SK-N-SH treated with all-trans-retinoic acid at 6 μM for 48 hours (cell line): ENCODE measurements around the gene RAPGEF5.

Source experiments
- ATAC-seq: fragments of 200-7000 bp; cut with Tn5 transposase; 3 replicates; pipeline ENCODE4 v1.9.1; 2020; ENCODE audit warnings: mild to moderate bottlenecking, moderate library complexity
- ARNTL ChIP-seq: fragments of 450-650 bp; formaldehyde crosslinking; IDR thresholded peaks from 2 replicates; pipeline ENCODE4 v1.5.0; 2020; ENCODE audit warnings: low read depth, mild to moderate bottlenecking, moderate library complexity, borderline replicate concordance
- BACH2 ChIP-seq: fragments of 250-450 bp; sonication (Bioruptor Pico); IDR thresholded peaks from 2 replicates; pipeline ENCODE4 v1.9.0; 2021; ENCODE audit warnings: mild to moderate bottlenecking, borderline replicate concordance
- CSDC2 ChIP-seq: fragments of 250-450 bp; sonication (Bioruptor Pico); IDR thresholded peaks from 2 replicates; pipeline ENCODE4 v1.5.0; 2020; ENCODE audit warnings: mild to moderate bottlenecking, moderate library complexity
- CSRNP3 ChIP-seq: fragments of 250-450 bp; sonication (Bioruptor Pico); IDR thresholded peaks from 2 replicates; pipeline ENCODE4 v1.5.1; 2021; ENCODE audit warnings: mild to moderate bottlenecking, moderate library complexity
- ESRRG ChIP-seq: fragments of 250-450 bp; sonication (Bioruptor Pico); IDR thresholded peaks from 2 replicates; pipeline ENCODE4 v1.6.1; 2021; ENCODE audit warnings: mild to moderate bottlenecking
- GLIS3 ChIP-seq: fragments of 250-450 bp; sonication (Bioruptor Pico); IDR thresholded peaks from 2 replicates; pipeline ENCODE4 v1.5.0; 2020; ENCODE audit warnings: mild to moderate bottlenecking, moderate library complexity
- ISL1 ChIP-seq: fragments of 250-450 bp; sonication (Bioruptor Pico); IDR thresholded peaks from 2 replicates; pipeline ENCODE4 v2.1.2; 2022; ENCODE audit warnings: mild to moderate bottlenecking, moderate library complexity
- OSR1 ChIP-seq: fragments of 250-450 bp; sonication (Bioruptor Pico); IDR thresholded peaks from 2 replicates; pipeline ENCODE4 v1.8.0; 2022; ENCODE audit warnings: moderate library complexity, mild to moderate bottlenecking, inconsistent platforms
- PATZ1 ChIP-seq: fragments of 250-450 bp; sonication (Bioruptor Pico); IDR thresholded peaks from 2 replicates; pipeline ENCODE4 v1.8.0; 2020; ENCODE audit warnings: mild to moderate bottlenecking, moderate library complexity, borderline replicate concordance
- PPARA ChIP-seq: fragments of 250-450 bp; sonication (Bioruptor Pico); IDR thresholded peaks from 2 replicates; pipeline ENCODE4 v1.5.0; 2020; ENCODE audit warnings: mild to moderate bottlenecking, borderline replicate concordance
- SNAI2 ChIP-seq: fragments of 250-450 bp; sonication (Bioruptor Pico); IDR thresholded peaks from 2 replicates; pipeline ENCODE4 v1.5.0; 2020; ENCODE audit warnings: mild to moderate bottlenecking, moderate library complexity
- TCF4 ChIP-seq: fragments of 250-450 bp; sonication (Bioruptor Pico); IDR thresholded peaks from 2 replicates; pipeline ENCODE4 v1.8.0; 2021; ENCODE audit warnings: mild to moderate bottlenecking, moderate library complexity, borderline replicate concordance
- TOX ChIP-seq: fragments of 250-450 bp; sonication (Bioruptor Pico); IDR thresholded peaks from 2 replicates; pipeline ENCODE4 v1.8.0; 2021; ENCODE audit warnings: mild to moderate bottlenecking, moderate library complexity, borderline replicate concordance
- ZC3H10 ChIP-seq: fragments of 250-450 bp; sonication (Bioruptor Pico); IDR thresholded peaks from 2 replicates; pipeline ENCODE4 v1.5.1; 2021; ENCODE audit warnings: mild to moderate bottlenecking, moderate library complexity
- ZFP3 ChIP-seq: fragments of 250-450 bp; sonication (Bioruptor Pico); IDR thresholded peaks from 2 replicates; pipeline ENCODE4 v1.5.0; 2020; ENCODE audit warnings: mild to moderate bottlenecking, moderate library complexity
- ZFP30 ChIP-seq: fragments of 450-650 bp; formaldehyde crosslinking; IDR thresholded peaks from 2 replicates; pipeline ENCODE4 v1.5.0; 2022; ENCODE audit warnings: mild to moderate bottlenecking, moderate library complexity
- ZNF565 ChIP-seq: fragments of 450-650 bp; formaldehyde crosslinking; conservative IDR thresholded peaks from 2 replicates; pipeline ENCODE4 v1.5.0; 2020; ENCODE audit warnings: low read depth, mild to moderate bottlenecking, moderate library complexity
- ZNF70 ChIP-seq: fragments of 450-650 bp; formaldehyde crosslinking; IDR thresholded peaks from 2 replicates; pipeline ENCODE4 v1.5.0; 2020; ENCODE audit warnings: mild to moderate bottlenecking, moderate library complexity
- TF ChIP-seq, protein P1 (sequence below): fragments of 250-450 bp; sonication (Bioruptor Pico); IDR thresholded peaks from 2 replicates; pipeline ENCODE4 v1.5.1; 2020; ENCODE audit warnings: low read depth, mild to moderate bottlenecking, moderate library complexity
- TF ChIP-seq, protein P2 (sequence below): fragments of 250-450 bp; sonication (Bioruptor Pico); IDR thresholded peaks from 2 replicates; pipeline ENCODE4 v1.8.0; 2021; ENCODE audit warnings: low read depth, mild to moderate bottlenecking, moderate library complexity, borderline replicate concordance
- TF ChIP-seq, protein P3 (sequence below): fragments of 250-450 bp; sonication (Bioruptor Pico); IDR thresholded peaks from 2 replicates; pipeline ENCODE4 v1.5.0; 2020; ENCODE audit warnings: mild to moderate bottlenecking, moderate library complexity

The RAPGEF5 gene

DNA sequence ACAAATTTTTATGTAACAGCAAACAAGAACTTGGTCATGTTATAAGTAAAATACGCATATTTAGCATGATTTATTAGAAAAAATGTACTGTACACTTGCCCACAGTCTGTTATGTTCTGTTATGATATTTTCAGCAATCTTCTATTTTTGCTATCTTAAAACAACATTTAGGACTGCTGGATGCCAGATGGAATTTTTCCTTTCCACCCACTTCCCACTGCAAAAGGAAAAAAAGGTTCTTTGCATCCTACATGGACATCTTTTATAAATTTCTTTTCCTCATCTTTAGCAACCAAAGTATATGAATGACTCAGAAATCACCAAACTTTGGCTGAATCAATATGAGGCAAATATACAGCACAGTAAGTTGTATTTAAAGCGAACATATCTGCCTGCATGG is 146.0 kb downstream of the RAPGEF5 start:
- no peak for ATAC-seq
- no peak for TF ChIP-seq TOX

DNA sequence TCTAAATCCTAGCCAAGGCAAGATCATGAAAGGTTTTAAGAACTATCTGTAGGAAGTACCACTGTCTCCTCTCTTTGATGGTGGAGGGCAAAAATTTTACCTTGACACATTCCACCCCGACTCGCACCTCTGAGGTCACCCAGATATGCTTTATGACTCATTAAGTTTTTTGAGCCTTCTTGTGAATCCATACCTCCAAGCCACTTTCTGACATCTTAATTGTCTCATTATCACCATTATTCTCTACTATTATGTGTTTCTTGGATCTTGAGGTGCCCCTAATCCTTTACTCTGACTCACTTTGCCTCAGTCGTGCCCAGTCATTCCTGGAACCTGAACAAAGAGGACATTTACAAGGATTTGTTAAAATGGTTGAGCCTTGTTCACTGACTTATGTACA is 146.6 kb downstream of the RAPGEF5 start:
- TF ChIP-seq ZNF565 (CRISPR knock-in tag), result no peak
- no peak for ATAC-seq

- TF ChIP-seq BACH2 (no peak), ISL1 (CRISPR knock-in tag) (no peak; the same call in 1 of the 2 replicates), PATZ1 (CRISPR knock-in tag) (no peak), ZC3H10 (no peak), ZNF565 (CRISPR knock-in tag) (no peak), ZNF70 (CRISPR knock-in tag) (no peak), ARNTL (no peak), ZFP30 (no peak), ESRRG (CRISPR knock-in tag) (no peak), PPARA (CRISPR knock-in tag) (no peak), TCF4 (CRISPR knock-in tag) (no peak), ZFP3 (CRISPR knock-in tag) (no peak), CSDC2 (no peak), TOX (no peak)
- TF ChIP-seq, protein P1, sequence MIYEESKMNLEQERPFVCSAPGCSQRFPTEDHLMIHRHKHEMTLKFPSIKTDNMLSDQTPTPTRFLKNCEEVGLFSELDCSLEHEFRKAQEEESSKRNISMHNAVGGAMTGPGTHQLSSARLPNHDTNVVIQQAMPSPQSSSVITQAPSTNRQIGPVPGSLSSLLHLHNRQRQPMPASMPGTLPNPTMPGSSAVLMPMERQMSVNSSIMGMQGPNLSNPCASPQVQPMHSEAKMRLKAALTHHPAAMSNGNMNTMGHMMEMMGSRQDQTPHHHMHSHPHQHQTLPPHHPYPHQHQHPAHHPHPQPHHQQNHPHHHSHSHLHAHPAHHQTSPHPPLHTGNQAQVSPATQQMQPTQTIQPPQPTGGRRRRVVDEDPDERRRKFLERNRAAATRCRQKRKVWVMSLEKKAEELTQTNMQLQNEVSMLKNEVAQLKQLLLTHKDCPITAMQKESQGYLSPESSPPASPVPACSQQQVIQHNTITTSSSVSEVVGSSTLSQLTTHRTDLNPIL (CRISPR knock-in tag), result no peak
- ATAC-seq, result no peak
These were observed 148.2 kb downstream of the RAPGEF5 start for GRCh38 chr7:22208799-22209198.

- ATAC-seq, result no peak
These were observed 149.2 kb downstream of the RAPGEF5 start for GRCh38 chr7:22207724-22208225.

GRCh38 chr7:22205631-22206030 is 151.3 kb downstream of the RAPGEF5 start:
- TF ChIP-seq ZFP3 (CRISPR knock-in tag) (no peak), OSR1 (CRISPR knock-in tag) (no peak), CSRNP3 (CRISPR knock-in tag) (no peak), ZFP30 (no peak), SNAI2 (CRISPR knock-in tag) (0 out of 2 replicates have a peak, but pooled peaks have one; percentile 51), ISL1 (CRISPR knock-in tag) (peak; percentile 67), ARNTL (no peak), GLIS3 (no peak), TCF4 (CRISPR knock-in tag) (no peak)
- TF ChIP-seq, protein P2, sequence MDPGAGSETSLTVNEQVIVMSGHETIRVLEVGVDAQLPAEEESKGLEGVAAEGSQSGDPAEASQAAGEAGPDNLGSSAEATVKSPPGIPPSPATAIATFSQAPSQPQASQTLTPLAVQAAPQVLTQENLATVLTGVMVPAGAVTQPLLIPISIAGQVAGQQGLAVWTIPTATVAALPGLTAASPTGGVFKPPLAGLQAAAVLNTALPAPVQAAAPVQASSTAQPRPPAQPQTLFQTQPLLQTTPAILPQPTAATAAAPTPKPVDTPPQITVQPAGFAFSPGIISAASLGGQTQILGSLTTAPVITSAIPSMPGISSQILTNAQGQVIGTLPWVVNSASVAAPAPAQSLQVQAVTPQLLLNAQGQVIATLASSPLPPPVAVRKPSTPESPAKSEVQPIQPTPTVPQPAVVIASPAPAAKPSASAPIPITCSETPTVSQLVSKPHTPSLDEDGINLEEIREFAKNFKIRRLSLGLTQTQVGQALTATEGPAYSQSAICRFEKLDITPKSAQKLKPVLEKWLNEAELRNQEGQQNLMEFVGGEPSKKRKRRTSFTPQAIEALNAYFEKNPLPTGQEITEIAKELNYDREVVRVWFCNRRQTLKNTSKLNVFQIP (CRISPR knock-in tag), result no peak
- TF ChIP-seq, protein P3, sequence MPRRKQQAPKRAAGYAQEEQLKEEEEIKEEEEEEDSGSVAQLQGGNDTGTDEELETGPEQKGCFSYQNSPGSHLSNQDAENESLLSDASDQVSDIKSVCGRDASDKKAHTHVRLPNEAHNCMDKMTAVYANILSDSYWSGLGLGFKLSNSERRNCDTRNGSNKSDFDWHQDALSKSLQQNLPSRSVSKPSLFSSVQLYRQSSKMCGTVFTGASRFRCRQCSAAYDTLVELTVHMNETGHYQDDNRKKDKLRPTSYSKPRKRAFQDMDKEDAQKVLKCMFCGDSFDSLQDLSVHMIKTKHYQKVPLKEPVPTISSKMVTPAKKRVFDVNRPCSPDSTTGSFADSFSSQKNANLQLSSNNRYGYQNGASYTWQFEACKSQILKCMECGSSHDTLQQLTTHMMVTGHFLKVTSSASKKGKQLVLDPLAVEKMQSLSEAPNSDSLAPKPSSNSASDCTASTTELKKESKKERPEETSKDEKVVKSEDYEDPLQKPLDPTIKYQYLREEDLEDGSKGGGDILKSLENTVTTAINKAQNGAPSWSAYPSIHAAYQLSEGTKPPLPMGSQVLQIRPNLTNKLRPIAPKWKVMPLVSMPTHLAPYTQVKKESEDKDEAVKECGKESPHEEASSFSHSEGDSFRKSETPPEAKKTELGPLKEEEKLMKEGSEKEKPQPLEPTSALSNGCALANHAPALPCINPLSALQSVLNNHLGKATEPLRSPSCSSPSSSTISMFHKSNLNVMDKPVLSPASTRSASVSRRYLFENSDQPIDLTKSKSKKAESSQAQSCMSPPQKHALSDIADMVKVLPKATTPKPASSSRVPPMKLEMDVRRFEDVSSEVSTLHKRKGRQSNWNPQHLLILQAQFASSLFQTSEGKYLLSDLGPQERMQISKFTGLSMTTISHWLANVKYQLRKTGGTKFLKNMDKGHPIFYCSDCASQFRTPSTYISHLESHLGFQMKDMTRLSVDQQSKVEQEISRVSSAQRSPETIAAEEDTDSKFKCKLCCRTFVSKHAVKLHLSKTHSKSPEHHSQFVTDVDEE, result 0 out of 2 replicates have a peak, but pooled peaks have one; percentile 44
- no peak for ATAC-seq

More at GRCh38 chr7:22207724-22208225, 149.2 kb downstream of the RAPGEF5 start:
- peak; percentile 72 for TF ChIP-seq ISL1 (CRISPR knock-in tag)
- no peak for TF ChIP-seq CSRNP3 (CRISPR knock-in tag)
